ENCODE data around the gene EIPR1. TPM values are rescaled to one million over a fixed set of nuclear protein-coding genes. Genes with fewer than 3 reads are reported as not detected.

Gene EIPR1
- 31.4 and 34.9 TPM in 2 replicates for total RNA-seq

GRCh38 chr2:3377612-3378432 lies at the start of gene EIPR1:
Gene EIPR1, minus strand, starts transcription at chr2:3377818. Its CDS starts 129 bp downstream, at chr2:3377689.

GRCh38 chr2:3379647-3380534 lies 2.3 kb upstream of the EIPR1 start, which contains the start of gene TRAPPC12:
Gene TRAPPC12, plus strand, starts transcription at chr2:3379694. Its CDS starts 7,930 bp downstream, at chr2:3387624.

Other genes with a start within 250 kb of the EIPR1 start
- 80.4 and 97.3 TPM in 2 replicates for gene TRAPPC12, start 1.9 kb upstream of the EIPR1 start, total RNA-seq
- 43.5 and 66.0 TPM in 2 replicates for gene ADI1, start 141.7 kb upstream of the EIPR1 start, total RNA-seq
- 28.3 and 41.3 TPM in 2 replicates for gene RNASEH1, start 180.5 kb upstream of the EIPR1 start, total RNA-seq
- gene RPS7, start 197.4 kb upstream of the EIPR1 start, total RNA-seq, result 1,266 and 2,068 TPM in 2 replicates
- gene COLEC11, start 217.3 kb upstream of the EIPR1 start, total RNA-seq, result 0.44 TPM in 1 of 2 replicates, not detected in the other

All from smooth muscle cell of trachea (primary cell).